Body of pancreas (tissue), 4 donors: ENCODE measurements around the gene FOXJ3. TPM values are rescaled to one million over a fixed set of nuclear protein-coding genes. Genes with fewer than 3 reads are reported as not detected.

Experiments used
- ATAC-seq: fragments of 150-250 bp; one replicate; pipeline ENCODE4 v1.9.1; 2016
- DNase-seq, 4 donors: peaks; one replicate each; pipeline ENCODE4 v3.0.0-alpha.2; 2019
- H3K27ac ChIP-seq, 4 donors: fragments of 200-600 bp; sonication (generic); 1 replicate in 3 of 4; 2 replicates in 1 of 4; pipeline versions ENCODE4 v1.5.1 to v1.6.1; 2016 to 2019; ENCODE audit warnings: mild to moderate bottlenecking in 1 of 4, mixed read lengths in 1 of 4, moderate library complexity in 1 of 4
- H3K27me3 ChIP-seq, 2 donors: fragments of 200-600 bp; sonication (generic); one replicate each; pipeline ENCODE4 v1.6.0; 2016; ENCODE audit warnings: mild to moderate bottlenecking in 1 of 2
- H3K36me3 ChIP-seq, 2 donors: fragments of 200-600 bp; sonication (generic); replicated peaks in 1 of 2; 2 replicates each; pipeline ENCODE4 v1.5.1; 2016; ENCODE audit warnings: low read depth in 2 of 2; ENCODE audit not compliant: insufficient read depth in 1 of 2
- H3K4me1 ChIP-seq: fragments of 200-600 bp; sonication (generic); one replicate; pipeline ENCODE4 v1.6.0; 2016
- H3K4me3 ChIP-seq, 2 donors: fragments of 200-600 bp; sonication (generic); 1 replicate in 1 of 2; 2 replicates in 1 of 2; pipeline ENCODE4 v1.5.1; 2016 to 2019
- H3K9me3 ChIP-seq, 3 donors: fragments of 200-600 bp; sonication (generic); 1 replicate in 2 of 3; 2 replicates in 1 of 3; pipeline ENCODE4 v1.5.1; 2016
- CTCF ChIP-seq, 7 experiments: fragments of 450-650 bp in 4 of 7; fragments of 200-600 bp in 3 of 7; sonication (generic) in 3 of 7; IDR thresholded peaks; one replicate each; pipeline ENCODE4 v1.5.1; 2016 to 2019; ENCODE audit warnings: antibody characterized with exemption in 7 of 7
- POLR2A ChIP-seq, 3 donors: fragments of 450-650 bp; IDR thresholded peaks; one replicate each; pipeline ENCODE4 v1.6.1; 2016; ENCODE audit warnings: antibody characterized with exemption in 3 of 3, mild to moderate bottlenecking in 2 of 3
- WGBS, 2 donors: methylation state at CpG; one replicate each; pipeline ENCODE4 v1.1.5; 2017; 5-methylcytosine and 5-hydroxymethylcytosine counted together
- intact Hi-C: fragments of 100-400 bp; cut with DNase I; formaldehyde crosslinking; loops from one replicate; pipeline ENCODE4 v1.15.1; 2023
- total RNA-seq, 2 donors: library from RNA; depleted of rRNA; stranded (reverse); fragments of >200 nt; gene quantifications; one replicate each; pipeline ENCODE4 v1.1.0, GENCODE V29; 2016

The FOXJ3 gene
- total RNA-seq, 2 donors from 2014 or later, result 25.2 to 50.4 TPM

- no peak for DNase-seq
- H3K27me3 ChIP-seq, result no peaks in the 10 kb centered on the region
- no peaks in the 10 kb centered on the region for H3K9me3 ChIP-seq
- 11 to 18% methylated on average over 2 of the region's 2 CpGs for WGBS, 2 donors
- no peak overlapping the region for H3K27ac ChIP-seq
- TF ChIP-seq POLR2A (IDR thresholded peaks at IDR 0.05) (no peak), CTCF (IDR thresholded peaks at IDR 0.05) (no peak)
- no peak for ATAC-seq
- intact Hi-C loops, result no loop called here
- no peak overlapping the region for H3K4me3 ChIP-seq
- H3K4me1 ChIP-seq, result peaks cover 59% of the 10 kb centered on the region
- no peaks in the 10 kb centered on the region for H3K36me3 ChIP-seq
These were observed 19.5 kb downstream of the FOXJ3 start for GRCh38 chr1:42315500-42315899.

- ATAC-seq (no peak), DNase-seq (no peak)
- Histone ChIP-seq H3K4me1 (peaks cover 46% of the 10 kb centered on the region), H3K27ac (no peak overlapping the region), H3K27me3 (no peaks in the 10 kb centered on the region), H3K9me3 (no peaks in the 10 kb centered on the region), H3K4me3 (no peak overlapping the region), H3K36me3 (no peaks in the 10 kb centered on the region)
- no peak for TF ChIP-seq POLR2A (IDR thresholded peaks at IDR 0.05)
- TF ChIP-seq CTCF (IDR thresholded peaks at IDR 0.05), result no peak
- intact Hi-C loops, result no loop called here
- WGBS, 2 donors, result 94 to 95% methylated on average over 3 of the region's 3 CpGs
These were observed 21.1 kb downstream of the FOXJ3 start for GRCh38 chr1:42313970-42314369.

- TF ChIP-seq CTCF (IDR thresholded peaks at IDR 0.05) (no peak), POLR2A (IDR thresholded peaks at IDR 0.05) (no peak)
- no peaks in the 10 kb centered on the region for H3K9me3 ChIP-seq
- intact Hi-C loops, result no loop called here
- H3K27me3 ChIP-seq, result no peaks in the 10 kb centered on the region
- ATAC-seq, result no peak
- no peaks in the 10 kb centered on the region for H3K36me3 ChIP-seq
- H3K4me1 ChIP-seq, result peaks cover 46% of the 10 kb centered on the region
- no peak overlapping the region for H3K4me3 ChIP-seq
- peak overlapping the region in 1 of 4 donors; percentile 37 for H3K27ac ChIP-seq
- DNase-seq, result no peak
- WGBS, 2 donors, result 51 to 64% methylated on average over 7 of the region's 7 CpGs
These were observed 22.3 kb downstream of the FOXJ3 start for GRCh38 chr1:42312576-42313212.

GRCh38 chr1:42311897-42312296, 23.1 kb downstream of the FOXJ3 start:
- no peak for DNase-seq
- Histone ChIP-seq H3K4me3 (no peak overlapping the region), H3K9me3 (no peaks in the 10 kb centered on the region), H3K27ac (no peak overlapping the region), H3K27me3 (no peaks in the 10 kb centered on the region), H3K4me1 (peaks cover 46% of the 10 kb centered on the region), H3K36me3 (no peaks in the 10 kb centered on the region)
- 86 to 88% methylated on average over 4 of the region's 4 CpGs for WGBS, 2 donors
- no peak for ATAC-seq
- intact Hi-C loops, result no loop called here
- TF ChIP-seq CTCF (IDR thresholded peaks at IDR 0.05) (no peak), POLR2A (IDR thresholded peaks at IDR 0.05) (no peak)

- 0 to 41% methylated on average over 1 of the region's 1 CpG for WGBS, 2 donors
- Histone ChIP-seq H3K4me3 (no peak overlapping the region), H3K36me3 (no peaks in the 10 kb centered on the region), H3K27me3 (no peaks in the 10 kb centered on the region), H3K9me3 (no peaks in the 10 kb centered on the region), H3K27ac (no peak overlapping the region), H3K4me1 (peaks cover 40% of the 10 kb centered on the region)
- no peak for ATAC-seq
- intact Hi-C loops, result no loop called here
- no peak for DNase-seq
- TF ChIP-seq POLR2A (IDR thresholded peaks at IDR 0.05) (no peak), CTCF (IDR thresholded peaks at IDR 0.05) (no peak)
These were observed 23.9 kb downstream of the FOXJ3 start for GRCh38 chr1:42311138-42311537.
